Esophagus muscularis mucosa (tissue), 2 donors: ENCODE results near the gene NGEF.

Source experiments
- EP300 ChIP-seq: sonication (generic); formaldehyde crosslinking; IDR thresholded peaks from one replicate; pipeline ENCODE4 v1.6.1; 2017; ENCODE audit warnings: antibody characterized with exemption
- POLR2A ChIP-seq: fragments of 450-650 bp; IDR thresholded peaks from one replicate; pipeline ENCODE4 v1.6.1; 2017; ENCODE audit warnings: antibody characterized with exemption, moderate library complexity, mild to moderate bottlenecking, low read depth

DNA sequence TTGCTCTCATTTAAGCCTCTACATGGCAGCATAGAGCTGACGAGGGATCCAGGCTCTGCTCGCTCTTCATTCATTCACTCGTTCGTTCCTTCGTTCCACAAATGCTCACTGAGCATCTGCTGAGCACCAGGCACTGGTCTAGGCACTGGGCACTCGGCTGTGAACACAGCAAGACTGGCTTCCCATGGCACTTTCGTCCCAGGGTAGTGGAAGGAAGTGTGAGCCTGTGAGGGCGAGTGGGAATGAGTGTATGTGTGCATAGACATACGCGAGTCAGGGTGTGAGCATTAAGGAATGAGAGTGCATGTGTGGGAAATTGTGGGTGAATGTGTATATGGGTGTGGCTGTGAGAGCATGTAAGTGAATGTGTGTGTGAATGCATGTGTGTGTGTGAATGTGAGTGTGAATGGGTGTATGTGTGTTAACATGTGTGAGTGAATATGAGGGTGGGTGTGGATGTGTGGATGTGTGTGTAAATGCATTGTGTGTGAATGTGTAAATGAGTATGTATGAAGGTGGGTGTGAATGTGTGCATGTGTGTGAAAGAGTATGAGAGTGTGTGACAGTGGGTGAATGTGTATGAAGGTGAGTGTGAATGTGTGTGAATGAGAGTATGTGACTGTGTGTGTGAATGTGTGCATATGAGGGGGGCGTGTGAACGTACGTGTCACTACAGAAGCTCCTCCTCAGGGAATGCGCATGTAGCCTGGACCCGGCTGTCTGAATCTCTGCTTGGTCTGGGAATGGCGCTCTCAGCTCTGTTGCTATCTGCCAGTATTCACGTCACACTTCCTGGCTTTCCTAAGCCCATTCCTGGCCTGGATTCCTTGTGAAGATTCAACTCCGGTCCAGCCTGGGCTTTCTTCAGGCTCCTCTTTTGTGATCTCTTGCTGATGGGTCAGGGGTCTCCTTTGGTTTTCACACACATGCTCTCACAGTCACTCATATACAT is 114.2 kb downstream of the NGEF start:
- TF ChIP-seq POLR2A (no peak), EP300 (no peak)
